Measurements from ENCODE around the gene TXN2.
"Not testable (repeated sequence)": the region's sequence is repeated elsewhere in the genome, so short reads cannot be mapped to it uniquely, and the experiment has no call there.

Gene TXN2, protein sequence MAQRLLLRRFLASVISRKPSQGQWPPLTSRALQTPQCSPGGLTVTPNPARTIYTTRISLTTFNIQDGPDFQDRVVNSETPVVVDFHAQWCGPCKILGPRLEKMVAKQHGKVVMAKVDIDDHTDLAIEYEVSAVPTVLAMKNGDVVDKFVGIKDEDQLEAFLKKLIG

DNA sequence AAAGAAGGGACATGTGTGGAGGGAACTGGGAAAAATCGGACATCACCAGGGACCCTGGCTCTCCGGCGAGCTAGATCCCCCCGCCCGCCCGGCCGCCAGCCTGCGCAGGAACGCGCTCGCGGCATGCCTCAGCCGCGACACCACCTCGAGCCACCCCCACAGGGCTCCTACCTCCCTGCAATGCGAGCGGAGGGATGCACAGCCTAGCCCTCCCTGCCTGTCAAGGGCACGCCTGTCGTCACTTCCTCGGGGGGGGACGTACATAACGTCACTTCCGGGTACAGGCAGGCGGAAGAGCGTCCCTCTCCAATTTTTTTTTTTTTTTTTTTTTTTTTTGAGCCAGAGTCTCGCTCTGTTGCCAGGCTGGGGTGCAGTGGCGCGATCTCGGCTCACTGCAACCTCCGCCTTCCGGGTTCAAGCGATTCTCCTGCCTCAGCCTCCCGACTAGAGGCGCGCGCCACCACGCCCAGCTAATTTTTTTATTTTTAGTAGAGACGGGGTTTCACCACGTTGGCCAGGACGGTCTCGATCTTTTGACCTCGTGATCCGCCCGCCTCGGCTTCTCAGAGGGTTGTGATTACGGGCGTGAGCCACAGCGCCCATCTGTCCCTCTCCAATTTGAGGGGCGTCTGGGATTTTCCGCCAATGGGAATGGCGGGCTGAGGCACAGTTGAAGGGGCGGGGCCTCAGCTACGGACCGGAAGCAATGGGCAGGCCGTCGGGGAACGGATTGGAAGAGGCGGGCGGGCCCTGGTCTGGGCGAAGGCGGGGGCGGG is at the start of gene TXN2:
TSS of gene TXN2 (minus strand) at position 248 of the 776 bp plus-strand sequence. CDS start 803 bp downstream, outside the sequence.
- peak; percentile 97 for DNase-seq

DNA sequence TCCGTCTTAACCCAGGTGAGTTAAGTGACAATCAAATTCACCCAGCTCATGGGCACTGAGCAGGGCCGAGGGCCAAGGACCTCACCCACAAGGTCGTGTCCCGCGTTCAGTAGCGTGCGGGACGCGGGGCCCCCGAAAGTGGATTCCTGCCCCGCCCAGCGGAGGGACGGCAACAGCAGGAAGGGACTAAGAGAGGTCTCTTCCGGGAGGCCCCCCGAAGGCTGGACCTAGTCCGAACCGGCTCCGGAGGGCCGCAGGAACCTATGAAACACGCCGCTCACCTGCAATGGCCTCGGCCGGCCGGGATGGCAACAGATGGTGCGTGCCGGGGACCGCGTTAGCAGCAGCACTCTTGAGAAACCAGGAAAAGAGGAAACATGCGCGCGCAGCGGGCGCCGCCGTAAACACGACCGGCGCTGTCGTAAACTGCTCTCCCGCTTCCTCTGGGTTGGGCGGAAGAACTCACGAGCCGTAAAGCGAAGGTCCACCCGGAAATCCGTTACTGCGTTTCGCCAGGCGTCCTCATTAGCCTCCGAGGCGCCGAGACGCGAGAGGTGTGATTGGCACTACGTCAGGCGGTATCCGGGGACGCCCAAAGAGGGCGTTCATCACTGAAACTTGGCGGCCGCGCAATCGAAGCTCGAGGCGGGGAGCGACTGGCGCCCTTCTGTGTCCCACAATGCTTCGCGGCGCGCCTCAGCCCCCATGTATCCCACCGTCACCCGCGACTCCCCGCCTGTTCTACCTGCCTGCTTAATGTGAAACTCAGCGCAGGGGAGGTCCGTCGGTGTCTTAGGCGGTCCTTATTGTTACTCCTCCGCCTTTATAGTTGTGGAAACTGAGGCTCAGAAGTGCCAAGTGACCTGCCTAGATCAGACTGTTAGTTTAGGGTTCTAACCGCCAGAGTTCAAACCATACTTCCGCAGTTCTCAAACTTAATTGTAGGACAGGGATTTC is 47.6 kb upstream of the TXN2 start, which contains the start of gene EIF3D:
TSS of gene EIF3D (minus strand) at position 372 of the 957 bp plus-strand sequence. CDS start 3,045 bp downstream, outside the sequence.
- DNase-seq: peak; percentile 100

DNA sequence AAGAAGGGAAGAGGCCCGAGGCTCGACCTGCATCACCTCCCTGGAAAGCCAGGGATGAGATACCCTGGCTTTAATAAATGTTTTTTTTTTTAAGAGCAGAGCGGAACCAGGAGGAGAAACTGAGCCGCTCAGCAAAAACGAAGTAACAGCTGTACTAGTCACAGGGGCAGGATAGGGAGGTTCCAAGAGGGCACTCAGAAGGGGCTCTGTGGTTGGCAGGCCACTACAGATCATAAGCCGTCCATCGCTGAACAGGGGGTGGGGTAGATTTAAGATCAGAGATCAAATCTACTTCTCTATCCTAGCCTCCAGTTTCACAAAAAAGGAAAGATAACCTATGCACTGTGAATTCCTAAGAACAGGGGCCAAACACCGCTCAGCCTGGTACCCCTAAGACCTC is 46.9 kb upstream of the TXN2 start:
- DNase-seq: peak; percentile 34

DNA sequence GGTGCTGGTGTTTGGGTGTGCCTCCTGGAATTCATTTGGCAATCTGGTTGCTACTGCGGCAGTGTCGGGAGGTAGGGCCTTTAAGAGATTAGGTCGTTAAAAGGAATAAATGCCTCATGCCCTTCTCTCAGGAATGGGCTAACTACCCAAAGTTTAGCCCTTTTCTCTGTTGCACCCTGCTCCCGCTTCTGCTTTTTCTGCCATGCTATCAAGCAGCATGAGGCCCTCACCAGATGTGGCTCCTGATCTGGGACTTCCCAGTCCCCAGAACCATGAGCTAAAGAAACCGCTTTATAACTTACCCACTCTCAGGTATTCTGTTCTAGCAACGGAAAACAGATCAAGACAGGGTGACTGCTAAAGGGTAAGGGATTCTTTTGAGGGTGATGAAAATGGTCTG is 41.2 kb upstream of the TXN2 start:
- no peak for DNase-seq

DNA sequence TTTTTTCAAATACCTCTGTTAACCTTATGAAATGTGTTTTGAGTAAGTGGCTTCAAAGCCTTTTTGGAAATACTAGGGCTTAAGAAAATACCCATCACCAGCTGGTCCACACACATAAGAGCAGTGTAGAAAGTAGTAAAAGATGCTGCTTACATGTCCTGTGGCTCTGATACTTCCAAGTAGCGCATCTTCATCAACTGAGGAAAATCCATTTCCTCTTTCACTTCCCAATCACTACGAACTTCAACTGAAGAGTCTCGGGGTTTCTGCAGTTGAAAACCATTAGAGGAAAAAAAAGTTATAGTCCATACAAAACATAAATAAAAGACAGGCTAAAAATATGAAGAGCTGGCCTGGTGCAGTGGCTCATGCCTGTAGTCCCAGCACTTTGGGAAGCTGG is 39.0 kb upstream of the TXN2 start:
- no peak for DNase-seq

DNA sequence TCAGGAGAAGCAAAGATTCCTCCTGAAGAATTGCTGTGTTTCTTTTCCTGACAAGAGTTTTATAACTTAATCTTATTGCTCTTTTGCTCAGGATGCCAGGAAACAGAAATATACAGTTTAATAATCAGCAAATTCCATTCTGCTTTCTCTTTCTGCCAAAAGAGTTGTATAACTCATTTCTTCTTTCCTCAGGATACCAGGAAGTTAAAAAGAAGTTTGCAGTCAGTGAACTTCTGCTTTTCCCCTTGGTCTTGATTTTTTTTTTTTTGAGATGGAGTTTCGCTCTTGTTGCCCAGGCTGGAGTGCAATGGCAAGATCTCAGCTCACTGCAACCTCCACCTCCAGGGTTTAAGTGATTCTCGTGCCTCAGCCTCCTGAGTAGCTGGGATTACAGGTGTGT is 38.5 kb upstream of the TXN2 start:
- DNase-seq: not testable (repeated sequence)

DNA sequence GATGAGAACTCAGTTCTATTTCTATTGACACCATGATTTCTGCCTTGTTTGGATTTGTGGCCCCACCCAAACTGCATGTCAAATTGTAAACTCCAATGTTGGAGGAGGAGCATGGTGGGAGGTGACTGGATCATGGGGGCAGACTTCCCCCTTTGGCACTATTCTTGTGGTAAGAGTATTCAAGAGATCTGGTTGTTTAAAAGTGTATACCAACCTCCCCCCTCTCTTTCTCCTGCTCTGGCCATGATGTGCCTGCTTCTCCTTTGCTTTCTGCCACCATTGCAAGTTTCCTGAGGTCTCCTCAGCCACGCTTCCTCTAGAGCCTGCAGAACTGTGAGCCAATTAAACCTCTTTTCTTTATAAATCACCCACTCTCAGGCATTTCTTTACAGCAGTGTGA is 33.3 kb upstream of the TXN2 start:
- no peak for DNase-seq

DNA sequence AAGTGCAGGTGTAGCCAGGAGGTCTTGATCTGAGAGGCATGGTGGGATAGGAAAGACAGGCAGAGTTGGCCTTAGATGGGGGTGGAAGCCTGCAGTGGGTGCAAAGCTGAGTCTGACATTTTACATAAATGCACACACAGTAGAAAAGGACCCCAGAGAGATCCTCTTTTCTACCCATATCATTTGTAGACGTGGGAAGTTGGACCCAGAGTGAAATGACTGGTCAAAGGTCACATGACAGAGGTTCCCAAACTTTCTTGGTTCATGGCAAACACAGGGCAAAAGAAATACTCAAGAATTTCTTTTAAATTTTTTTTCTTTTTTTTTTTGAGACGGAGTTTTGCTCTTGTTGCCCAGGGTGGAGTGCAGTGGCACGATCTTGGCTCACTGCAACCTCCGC is 31.6 kb upstream of the TXN2 start:
- DNase-seq: no peak

DNA sequence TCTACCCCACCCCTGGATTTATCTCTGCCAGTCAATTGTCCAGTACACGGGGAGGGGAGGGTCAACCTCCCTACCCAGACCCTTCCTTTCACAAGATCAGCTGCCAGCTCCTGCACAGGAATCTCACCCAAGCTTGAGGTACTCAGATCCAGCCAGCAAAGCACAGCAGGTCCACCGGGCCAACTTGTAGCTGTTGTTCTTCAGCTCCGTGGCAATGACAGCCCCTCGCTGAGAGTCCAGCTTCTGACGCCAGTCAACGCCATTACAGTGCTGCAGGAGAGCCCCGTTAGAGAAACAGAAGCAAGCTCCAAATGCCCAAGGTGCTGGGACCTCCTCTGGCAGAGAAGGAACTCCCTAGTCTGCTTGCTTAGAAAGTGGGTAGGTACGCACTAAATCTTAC is 30.9 kb upstream of the TXN2 start:
- DNase-seq: no peak

DNA sequence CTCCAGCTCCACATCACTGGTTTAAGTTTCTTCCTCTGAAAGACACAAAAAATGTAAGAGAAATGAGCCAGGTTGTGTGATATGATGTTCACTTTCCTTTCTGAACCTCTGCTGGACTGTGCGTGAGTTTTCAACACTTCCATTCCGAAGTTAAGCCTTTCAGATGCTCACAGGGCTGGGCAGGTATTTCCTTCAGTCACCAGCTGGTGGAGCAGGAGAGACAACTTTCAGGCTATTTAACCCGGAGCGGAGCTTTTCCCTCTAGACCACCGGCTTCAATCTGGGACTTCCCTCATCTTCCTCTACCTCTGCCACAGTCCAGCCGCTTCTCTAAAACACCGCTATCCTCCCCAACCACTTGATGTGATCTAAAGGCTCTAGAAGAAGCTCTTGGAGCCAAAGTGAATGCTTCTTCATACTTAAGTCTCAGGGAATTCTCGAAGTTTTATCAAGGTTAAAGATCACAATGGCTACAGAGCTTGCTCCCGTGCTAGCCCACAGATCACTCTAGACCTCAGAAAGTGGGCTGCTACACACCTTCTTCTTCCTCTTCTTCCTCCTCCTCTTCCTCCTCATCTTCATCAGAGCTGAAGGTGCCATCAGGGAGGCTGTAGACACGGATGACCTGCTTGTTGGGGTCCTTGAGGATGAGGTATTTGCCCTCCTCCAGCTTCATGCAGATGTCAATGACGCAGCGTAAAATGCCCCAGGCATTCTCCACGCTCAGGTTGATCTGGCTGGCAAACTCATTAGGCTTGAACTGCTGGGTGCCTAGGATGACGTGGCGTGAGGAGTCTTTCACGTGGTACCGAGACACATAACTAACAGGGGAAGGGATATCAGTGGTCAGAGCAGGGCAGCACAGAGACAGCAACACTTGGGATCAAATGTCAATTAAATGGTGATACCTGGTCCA is 29.8 kb upstream of the TXN2 start:
- DNase-seq: peak; percentile 41

DNA sequence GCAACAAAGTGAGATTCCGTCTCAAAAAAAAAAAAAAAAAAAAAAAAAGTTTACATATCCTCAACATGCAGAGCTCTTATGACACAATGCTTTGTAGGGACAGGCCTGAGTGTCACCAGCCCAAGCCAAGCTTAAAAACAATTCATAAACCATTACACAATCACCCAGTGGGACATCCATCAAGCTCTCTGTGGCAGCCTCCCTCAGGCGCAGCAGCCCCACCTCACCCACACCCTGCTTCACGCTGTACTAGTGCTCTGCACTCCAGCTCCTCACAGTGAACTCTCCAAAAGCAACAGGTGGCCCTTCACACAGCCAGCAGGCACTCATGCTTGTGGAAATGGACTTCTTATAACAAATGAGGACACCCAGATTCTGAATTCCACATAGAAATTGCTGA is 28.9 kb upstream of the TXN2 start:
- DNase-seq: no peak

DNA sequence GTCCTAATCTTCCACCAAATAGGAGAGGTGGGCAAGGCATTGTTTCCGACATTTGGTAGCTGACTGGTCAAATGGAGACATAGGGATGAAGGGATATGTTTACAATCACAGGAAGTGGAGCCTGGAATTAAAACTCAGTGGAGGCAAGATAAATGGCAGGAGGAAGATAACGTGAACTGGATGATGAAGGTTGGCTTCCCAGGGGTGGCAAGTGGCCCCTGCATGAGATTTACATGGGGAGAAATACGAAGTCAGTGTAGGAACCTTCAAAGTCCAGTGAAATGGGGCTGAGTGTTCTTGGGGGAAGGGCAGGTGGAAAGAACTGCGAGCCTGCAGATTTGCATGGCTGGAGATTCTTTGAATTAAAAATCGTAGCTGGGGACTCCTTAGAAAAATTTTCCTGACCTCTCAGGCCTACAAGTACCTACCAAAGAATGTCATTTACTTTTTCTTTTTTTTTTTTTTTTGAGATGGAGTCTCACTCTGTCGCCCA is 26.1 kb upstream of the TXN2 start:
- no peak for DNase-seq

DNA sequence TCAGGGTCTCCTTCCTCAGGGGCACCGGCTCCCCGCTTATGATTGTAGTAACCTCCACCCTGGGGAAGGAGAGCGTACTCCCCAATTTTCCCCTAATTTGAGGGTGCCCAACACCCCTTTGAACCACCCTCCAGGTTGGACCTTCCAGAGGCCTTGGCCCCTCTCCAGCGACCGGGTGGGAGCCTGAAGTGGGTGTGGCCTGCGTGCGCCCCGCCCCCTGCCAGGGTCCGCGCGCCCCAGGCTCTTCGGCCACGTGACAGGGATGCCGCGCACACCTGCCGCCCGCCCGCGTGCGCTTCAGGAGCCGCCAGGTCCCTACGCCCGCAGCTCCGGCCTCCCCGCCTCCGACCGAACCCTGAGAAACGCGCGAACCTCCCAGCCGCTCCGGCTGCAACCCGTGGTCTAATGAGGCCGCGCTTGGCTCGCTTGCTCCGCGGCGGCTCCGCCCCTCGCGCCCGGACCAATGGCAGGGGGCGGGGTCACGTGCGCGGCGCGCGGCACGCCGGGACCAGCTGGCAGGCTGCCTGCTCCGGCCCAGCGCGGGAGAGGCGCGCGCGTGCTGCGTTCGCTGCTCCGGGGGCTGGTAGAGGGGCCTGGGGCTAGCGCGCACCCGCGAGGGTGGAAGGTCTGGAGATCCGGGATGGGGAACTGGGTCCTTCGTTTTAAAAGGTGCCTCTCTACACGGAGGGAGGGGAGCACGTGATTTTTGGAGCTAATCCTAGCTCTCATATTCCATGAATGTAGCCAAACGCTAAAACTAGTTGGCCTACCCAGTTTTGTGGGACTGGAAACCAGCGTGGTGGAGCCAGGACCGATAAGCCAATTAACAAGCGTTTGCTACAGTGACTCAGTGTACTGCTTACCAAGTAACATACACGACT is 25.4 kb upstream of the TXN2 start, which contains the start of gene FOXRED2:
TSS of gene FOXRED2 (minus strand) at position 404 of the 881 bp plus-strand sequence. CDS start 618 bp downstream, outside the sequence.
- DNase-seq: peak; percentile 91

DNA sequence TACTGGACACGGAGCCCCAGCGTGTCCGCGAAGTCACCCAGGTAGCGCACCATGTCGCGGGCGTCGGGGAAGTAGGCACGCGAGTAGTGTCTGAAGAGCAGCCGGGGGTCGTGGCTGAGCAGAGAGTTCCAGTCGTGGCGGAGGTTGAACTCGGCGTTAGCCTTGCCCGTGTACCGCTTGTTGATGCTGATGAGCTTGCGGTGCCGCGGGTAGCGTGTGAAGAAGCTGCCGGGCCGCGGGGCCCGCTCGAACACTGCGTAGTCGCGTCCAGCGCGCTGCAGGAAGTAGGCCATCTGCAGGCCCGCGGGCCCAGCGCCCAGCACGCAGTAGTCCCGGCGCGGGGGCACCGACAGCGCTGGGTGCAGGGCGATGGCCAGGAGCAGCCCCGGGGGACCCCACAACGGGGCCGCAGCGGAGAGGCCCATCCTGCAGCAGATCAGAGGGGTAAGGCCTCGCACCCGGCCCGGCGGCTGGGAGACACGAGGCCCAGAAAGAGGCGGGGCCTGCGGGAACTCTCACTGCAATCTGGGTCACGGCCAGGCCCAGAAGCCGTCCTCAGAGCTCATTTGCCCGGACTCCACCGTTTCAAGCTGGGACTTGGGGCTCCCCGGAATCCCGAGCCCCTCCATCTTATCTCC is 24.7 kb upstream of the TXN2 start:
- no peak for DNase-seq

DNA sequence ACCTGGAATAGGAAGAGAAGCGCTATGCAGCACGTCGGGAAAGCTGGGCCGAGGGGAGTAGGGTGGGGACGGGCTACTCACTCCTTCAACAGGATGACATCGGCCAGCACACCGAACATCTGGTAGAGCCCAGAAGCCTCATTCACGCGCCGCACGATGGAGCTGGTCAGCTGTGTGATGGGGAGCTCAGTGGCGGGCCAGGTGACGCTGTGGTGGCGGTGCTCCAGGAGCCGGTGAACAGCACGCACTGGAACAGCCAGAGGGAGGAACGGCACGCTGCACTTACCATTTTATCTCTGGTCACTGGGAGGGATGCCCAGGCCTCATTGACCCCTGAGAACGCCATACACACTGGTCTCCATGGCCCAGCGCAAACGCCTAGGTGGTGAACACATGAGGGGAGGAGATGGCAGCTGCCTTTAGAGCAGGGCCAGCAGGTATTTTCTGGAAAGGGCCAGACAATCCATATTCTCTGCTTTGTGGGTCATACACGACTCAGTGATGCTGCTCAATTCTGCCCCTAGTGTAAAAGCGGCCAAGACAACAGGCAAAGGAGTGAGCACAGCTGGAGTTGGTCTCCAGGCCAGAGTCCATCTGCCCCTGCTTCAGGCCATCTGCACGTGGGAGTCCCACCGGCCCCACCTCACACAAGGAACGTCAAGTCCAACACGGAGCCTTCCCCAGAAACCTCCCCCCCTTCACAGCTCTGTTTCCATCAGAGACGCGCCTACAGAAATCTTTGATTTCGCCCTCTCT is 16.6 kb upstream of the TXN2 start:
- DNase-seq: no peak

DNA sequence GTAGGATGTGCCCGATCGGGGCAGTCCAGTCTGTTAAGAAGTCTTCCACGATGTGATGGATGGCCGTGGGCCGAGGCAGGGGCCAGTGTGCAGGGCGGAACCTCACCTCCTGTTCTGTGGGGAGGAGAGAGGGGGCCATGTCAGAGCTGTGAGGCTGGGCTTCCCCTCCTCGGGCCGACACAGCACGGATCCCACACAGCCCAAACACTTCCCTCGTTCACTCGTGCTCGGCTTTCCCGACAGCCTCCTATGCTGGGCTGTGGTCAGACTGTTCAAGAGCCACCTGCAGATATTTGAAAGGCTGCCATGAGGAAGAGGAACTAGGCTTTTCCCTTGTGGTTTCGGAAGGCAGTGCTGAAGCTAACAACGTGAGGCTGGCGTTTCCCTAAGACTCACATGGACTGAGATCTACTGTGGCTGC is 12.3 kb upstream of the TXN2 start:
- DNase-seq: peak; percentile 24

DNA sequence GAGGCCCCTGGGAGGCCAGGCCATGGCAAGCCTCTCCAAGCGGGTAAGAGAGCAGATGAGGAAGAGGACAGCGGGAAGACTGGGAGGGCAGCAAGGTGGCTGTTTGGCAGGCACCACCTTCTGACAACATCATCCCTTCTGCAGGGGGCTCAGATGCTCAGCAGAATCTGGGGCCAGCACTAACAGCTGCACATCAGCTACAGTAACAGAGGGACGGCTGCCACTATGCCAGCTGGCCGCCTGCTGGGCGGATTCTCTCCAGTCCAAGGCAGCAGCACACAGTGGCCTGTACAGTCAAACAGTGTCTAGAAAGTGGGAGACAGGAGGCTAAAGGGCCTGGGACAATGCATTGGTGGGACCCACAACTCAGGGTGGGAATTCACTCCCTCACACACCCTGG is 10.7 kb upstream of the TXN2 start:
- no peak for DNase-seq

DNA sequence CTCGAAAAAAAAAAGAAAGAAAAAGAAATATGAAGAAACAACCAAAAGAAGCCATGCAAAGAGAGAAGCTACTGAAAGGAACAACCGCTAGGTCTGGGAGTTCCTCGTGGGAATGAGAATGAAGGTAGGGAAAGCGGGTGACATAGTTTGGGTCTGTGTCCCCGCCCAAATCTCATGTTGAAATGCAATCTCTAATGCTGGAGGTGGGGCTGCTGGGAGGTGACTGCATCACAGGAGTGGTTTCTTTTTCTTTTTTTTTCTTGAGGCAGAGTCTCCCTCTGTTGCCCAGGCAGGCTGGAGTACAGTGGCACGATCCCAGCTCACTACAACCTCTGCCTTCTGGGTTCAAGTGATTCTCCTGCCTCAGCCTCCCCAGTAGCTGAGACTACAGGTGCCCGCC is 9.7 kb upstream of the TXN2 start:
- DNase-seq: no peak

DNA sequence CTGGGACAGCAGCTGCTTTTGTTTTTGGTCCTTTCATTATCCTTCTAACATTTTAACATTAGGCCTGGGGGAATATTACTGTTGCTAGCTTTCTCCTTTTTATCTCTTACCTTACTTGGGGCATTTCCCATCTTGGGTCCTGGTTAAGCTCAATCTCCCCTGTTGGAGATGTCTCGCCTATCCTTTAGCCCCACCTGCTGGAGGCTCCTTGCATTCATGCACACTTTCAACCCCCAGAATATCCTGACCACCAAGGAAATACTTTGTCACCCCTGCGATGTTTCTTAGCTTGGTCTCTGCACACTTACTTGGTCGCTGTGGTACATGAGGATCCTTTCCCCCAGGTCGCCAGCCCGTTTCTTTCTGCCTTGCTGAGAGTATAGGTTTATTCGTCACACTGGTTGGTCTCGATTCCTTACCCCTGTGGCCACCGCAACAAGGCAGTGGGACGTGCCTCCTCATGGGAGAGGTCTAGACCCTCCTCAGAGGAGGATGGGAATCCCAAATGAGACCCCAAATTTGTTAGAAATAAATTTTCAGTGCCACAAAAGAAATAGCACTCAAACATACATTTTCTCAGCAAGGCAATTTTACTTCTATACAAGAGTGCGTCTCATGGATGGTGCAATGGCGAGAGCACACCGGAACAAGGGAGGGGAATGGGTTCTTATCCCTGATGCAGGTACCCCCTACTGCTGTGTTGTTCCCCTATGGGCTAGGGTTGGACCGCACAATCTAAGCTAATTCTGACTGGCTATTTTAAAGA is 5.4 kb upstream of the TXN2 start:
- peak; percentile 74 for DNase-seq

Measured in CD4-positive, alpha-beta T cell treated with Interleukin-21 for 1 hour (primary cell).